Activated T-helper 2 cell treated with anti-CD3 and anti-CD28 coated beads, Interferon-gamma antibody, Interleukin-2, Interleukin-4, amounts not matched to agents 10 μg/mL and 5 μg/mL and 100 μg/mL, durations not matched to agents 14 hours and 24 hours and 36 hours (primary cell): Measurements from ENCODE around the gene GALNT1. TPM values are rescaled to one million over a fixed set of nuclear protein-coding genes. Genes with fewer than 3 reads are reported as not detected.
"Not testable (repeated sequence)": the region's sequence is repeated elsewhere in the genome, so short reads cannot be mapped to it uniquely, and the experiment has no call there.

Source experiments
- DNase-seq: peaks from one replicate; pipeline ENCODE4 v3.0.0; 2021; ENCODE audit warnings: low spot score
- H3K27ac Mint-ChIP-seq: one replicate; pipeline ENCODE4 v1.8.0; 2021; ENCODE audit warnings: mixed read lengths
- H3K27me3 Mint-ChIP-seq: one replicate; pipeline ENCODE4 v1.8.0; 2021; ENCODE audit warnings: low read depth, mixed read lengths
- H3K36me3 Mint-ChIP-seq: one replicate; pipeline ENCODE4 v1.8.0; 2021; ENCODE audit warnings: low read depth, mixed read lengths
- H3K4me1 Mint-ChIP-seq: one replicate; pipeline ENCODE4 v1.8.0; 2021; ENCODE audit warnings: low read depth, mixed read lengths
- H3K4me3 Mint-ChIP-seq: one replicate; pipeline ENCODE4 v1.8.0; 2021; ENCODE audit warnings: low read depth, mild to moderate bottlenecking, moderate library complexity, mixed read lengths
- H3K9me3 Mint-ChIP-seq: one replicate; pipeline ENCODE4 v1.8.0; 2021; ENCODE audit warnings: mixed read lengths
- intact Hi-C: fragments of 100-400 bp; cut with micrococcal nuclease; formaldehyde crosslinking; loops from one replicate; pipeline ENCODE4 v1.15.1; 2023
- total RNA-seq: library from RNA; stranded (reverse); gene quantifications from 2 replicates; pipeline ENCODE4 v1.2.3, GENCODE V29; 2022

The GALNT1 gene
- total RNA-seq, 1 donor from 2014 or later, result 39.8 TPM

GRCh38 chr18:35572644-35573043 is 8.9 kb upstream of the GALNT1 start:
- Mint-ChIP-seq H3K27me3 (peaks cover 5% of the 10 kb centered on the region), H3K9me3 (peaks cover 13% of the 10 kb centered on the region), H3K4me3 (no peak overlapping the region), H3K4me1 (peaks cover 17% of the 10 kb centered on the region), H3K27ac (no peak overlapping the region), H3K36me3 (peaks cover 2% of the 10 kb centered on the region)
- intact Hi-C loops, result no loop called here
- DNase-seq, result no peak

- intact Hi-C loops, result no loop called here
- no peak for DNase-seq
- Mint-ChIP-seq H3K27ac (no peak overlapping the region), H3K4me1 (peaks cover 22% of the 10 kb centered on the region), H3K36me3 (peaks cover 2% of the 10 kb centered on the region), H3K27me3 (peaks cover 10% of the 10 kb centered on the region), H3K9me3 (peaks cover 13% of the 10 kb centered on the region), H3K4me3 (no peak overlapping the region)
These were observed 8.0 kb upstream of the GALNT1 start for GRCh38 chr18:35573531-35573930.

- intact Hi-C loops, H3K27ac Mint-ChIP-seq, H3K4me3 Mint-ChIP-seq, H3K36me3 Mint-ChIP-seq, DNase-seq: not testable (repeated sequence)
- H3K4me1 Mint-ChIP-seq, result peaks cover 22% of the 10 kb centered on the region
- H3K27me3 Mint-ChIP-seq, result peaks cover 22% of the 10 kb centered on the region
- H3K9me3 Mint-ChIP-seq, result peaks cover 13% of the 10 kb centered on the region
These were observed 5.2 kb upstream of the GALNT1 start for GRCh38 chr18:35576240-35576845.

- intact Hi-C loops, result no loop called here
- peaks cover 2% of the 10 kb centered on the region for H3K36me3 Mint-ChIP-seq
- H3K27me3 Mint-ChIP-seq, result peaks cover 22% of the 10 kb centered on the region
- H3K9me3 Mint-ChIP-seq, result peaks cover 13% of the 10 kb centered on the region
- H3K4me3 Mint-ChIP-seq, result no peak overlapping the region
- peaks cover 22% of the 10 kb centered on the region for H3K4me1 Mint-ChIP-seq
- no peak for DNase-seq
- no peak overlapping the region for H3K27ac Mint-ChIP-seq
These were observed 4.3 kb upstream of the GALNT1 start for GRCh38 chr18:35577045-35577848.

- Mint-ChIP-seq H3K27me3 (peaks cover 22% of the 10 kb centered on the region), H3K4me1 (peaks cover 24% of the 10 kb centered on the region), H3K9me3 (peaks cover 13% of the 10 kb centered on the region), H3K4me3 (no peak overlapping the region), H3K27ac (no peak overlapping the region), H3K36me3 (peaks cover 5% of the 10 kb centered on the region)
- intact Hi-C loops, result no loop called here
- DNase-seq, result no peak
These were observed 3.1 kb upstream of the GALNT1 start for GRCh38 chr18:35578481-35578880.

GRCh38 chr18:35578936-35579335 is 2.6 kb upstream of the GALNT1 start:
- no peak overlapping the region for H3K4me3 Mint-ChIP-seq
- H3K36me3 Mint-ChIP-seq, result peaks cover 7% of the 10 kb centered on the region
- intact Hi-C loops, result no loop called here
- H3K9me3 Mint-ChIP-seq, result peaks cover 13% of the 10 kb centered on the region
- H3K4me1 Mint-ChIP-seq, result peaks cover 24% of the 10 kb centered on the region
- H3K27me3 Mint-ChIP-seq, result peaks cover 22% of the 10 kb centered on the region
- DNase-seq, result no peak
- no peak overlapping the region for H3K27ac Mint-ChIP-seq

- peaks cover 27% of the 10 kb centered on the region for H3K4me1 Mint-ChIP-seq
- peaks cover 13% of the 10 kb centered on the region for H3K36me3 Mint-ChIP-seq
- peak; percentile 43 for DNase-seq
- H3K9me3 Mint-ChIP-seq, result peaks cover 19% of the 10 kb centered on the region
- H3K27ac Mint-ChIP-seq, result peak overlapping the region; percentile 51
- H3K27me3 Mint-ChIP-seq, result peaks cover 22% of the 10 kb centered on the region
- intact Hi-C loops, result loop anchor here (5.0 kb wide), 5 partner anchors 84 to 391 kb away; partner anchors contain the start of genes INO80C, RMP24 and ZNF397
- H3K4me3 Mint-ChIP-seq, result peak overlapping the region; percentile 68
These were observed 620 bp upstream of the GALNT1 start for GRCh38 chr18:35580701-35581539.

- Mint-ChIP-seq H3K4me1 (peaks cover 23% of the 10 kb centered on the region), H3K36me3 (peaks cover 13% of the 10 kb centered on the region), H3K9me3 (peaks cover 10% of the 10 kb centered on the region), H3K4me3 (peak overlapping the region; percentile 73), H3K27me3 (peaks cover 22% of the 10 kb centered on the region), H3K27ac (peak overlapping the region; percentile 80)
- intact Hi-C loops, result loop anchor here (2.0 to 5.0 kb wide), 6 partner anchors 35 to 390 kb away; partner anchors contain the start of genes INO80C, RMP24 and ZNF397
- no peak for DNase-seq
These were observed 530 bp downstream of the GALNT1 start for GRCh38 chr18:35581898-35582641.

GRCh38 chr18:35582899-35583558 is 1.5 kb downstream of the GALNT1 start:
- intact Hi-C loops, result loop anchor here (2.0 to 5.0 kb wide), 6 partner anchors 34 to 389 kb away; partner anchors contain the start of genes INO80C, RMP24 and ZNF397
- peaks cover 14% of the 10 kb centered on the region for H3K4me1 Mint-ChIP-seq

GRCh38 chr18:35584735-35585134 is 3.2 kb downstream of the GALNT1 start:
- H3K36me3 Mint-ChIP-seq, result peaks cover 34% of the 10 kb centered on the region
- peaks cover 17% of the 10 kb centered on the region for H3K4me1 Mint-ChIP-seq
- intact Hi-C loops, result loop anchor here (5.0 kb wide), 5 partner anchors 87 to 388 kb away; partner anchors contain the start of genes INO80C, RMP24 and ZNF397
- H3K27me3 Mint-ChIP-seq, result peaks cover 8% of the 10 kb centered on the region
- H3K27ac Mint-ChIP-seq, result no peak overlapping the region
- no peak overlapping the region for H3K4me3 Mint-ChIP-seq
- peaks cover 28% of the 10 kb centered on the region for H3K9me3 Mint-ChIP-seq
- DNase-seq, result no peak

More at GRCh38 chr18:35582899-35583558, 1.5 kb downstream of the GALNT1 start:
- no peak for DNase-seq
- Mint-ChIP-seq H3K4me3 (peak overlapping the region; percentile 73), H3K27ac (no peak overlapping the region), H3K27me3 (peaks cover 23% of the 10 kb centered on the region), H3K36me3 (peaks cover 22% of the 10 kb centered on the region), H3K9me3 (peaks cover 19% of the 10 kb centered on the region)

- Mint-ChIP-seq H3K36me3 (peaks cover 34% of the 10 kb centered on the region), H3K4me3 (no peak overlapping the region), H3K27ac (no peak overlapping the region), H3K9me3 (peaks cover 28% of the 10 kb centered on the region), H3K4me1 (peaks cover 20% of the 10 kb centered on the region), H3K27me3 (peaks cover 2% of the 10 kb centered on the region)
- intact Hi-C loops, result no loop called here
- DNase-seq, result no peak
These were observed 4.1 kb downstream of the GALNT1 start for GRCh38 chr18:35585608-35586007.
